Stomach smooth muscle (tissue), 2 donors: Measurements from ENCODE around the gene PFDN4.
"Not testable (repeated sequence)": the region's sequence is repeated elsewhere in the genome, so short reads cannot be mapped to it uniquely, and the experiment has no call there.

Experiments used
- H3K27ac ChIP-seq: one replicate; pipeline ENCODE4 v1.7.0; 2013; ENCODE audit warnings: mild to moderate bottlenecking, low read length, inconsistent platforms
- H3K27me3 ChIP-seq, 2 donors: one replicate each; pipeline ENCODE4 v1.7.0; 2013; ENCODE audit warnings: low read length in 2 of 2; ENCODE audit not compliant: insufficient read depth in 2 of 2, control insufficient read depth in 1 of 2
- H3K36me3 ChIP-seq, 2 donors: one replicate each; pipeline ENCODE4 v1.7.0; 2013; ENCODE audit warnings: low read length in 2 of 2; ENCODE audit not compliant: control insufficient read depth in 2 of 2, insufficient read depth in 2 of 2
- H3K4me1 ChIP-seq: one replicate; pipeline ENCODE4 v1.7.0; 2013; ENCODE audit warnings: low read length; ENCODE audit not compliant: control insufficient read depth, insufficient read depth
- H3K4me3 ChIP-seq, 2 donors: one replicate each; pipeline ENCODE4 v1.7.0; 2013; ENCODE audit warnings: low read length in 2 of 2
- H3K9ac ChIP-seq, 2 donors: one replicate each; pipeline ENCODE4 v1.7.0; 2013; ENCODE audit warnings: low read length in 2 of 2, mild to moderate bottlenecking in 1 of 2
- H3K9me3 ChIP-seq, 2 donors: one replicate each; pipeline ENCODE4 v1.7.0; 2013; ENCODE audit warnings: low read length in 2 of 2; ENCODE audit not compliant: control insufficient read depth in 2 of 2
- donor health status: healthy.
- donor health status: Pancreatic carcinoma.

The PFDN4 gene

DNA sequence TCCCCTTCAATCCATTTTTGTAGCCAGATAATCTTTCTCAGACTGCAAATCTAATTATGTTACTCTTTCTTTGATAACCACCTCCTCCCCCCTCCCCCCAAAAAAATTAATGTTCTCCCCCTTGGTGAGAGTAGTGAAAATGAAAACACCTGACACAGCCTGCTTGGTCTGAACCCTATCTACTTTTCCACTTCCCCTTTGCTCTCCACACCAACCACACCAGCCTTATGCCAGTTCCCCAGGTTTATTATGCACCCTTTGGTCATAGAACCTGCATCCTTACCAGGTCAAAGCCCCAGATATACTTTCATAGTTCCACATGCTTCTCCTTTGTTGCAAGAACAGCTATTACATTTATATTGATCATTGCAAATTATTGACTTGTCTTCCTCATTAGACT lies 19.4 kb downstream of the PFDN4 start:
- Histone ChIP-seq H3K9ac (no peak overlapping the region), H3K4me1 (no peaks in the 10 kb centered on the region), H3K4me3 (no peak overlapping the region), H3K9me3 (peaks cover 0 to under 1% of the 10 kb centered on the region in 2 donors), H3K36me3 (no peaks in the 10 kb centered on the region), H3K27me3 (no peaks in the 10 kb centered on the region), H3K27ac (no peak overlapping the region)

GRCh38 chr20:54227751-54228150 lies 19.9 kb downstream of the PFDN4 start:
- no peaks in the 10 kb centered on the region for H3K4me1 ChIP-seq
- no peak overlapping the region for H3K9ac ChIP-seq
- H3K27me3 ChIP-seq: no peaks in the 10 kb centered on the region
- H3K36me3 ChIP-seq: no peaks in the 10 kb centered on the region
- peaks cover 0 to 2% of the 10 kb centered on the region in 2 donors for H3K9me3 ChIP-seq
- H3K27ac ChIP-seq: no peak overlapping the region
- H3K4me3 ChIP-seq: no peak overlapping the region

DNA sequence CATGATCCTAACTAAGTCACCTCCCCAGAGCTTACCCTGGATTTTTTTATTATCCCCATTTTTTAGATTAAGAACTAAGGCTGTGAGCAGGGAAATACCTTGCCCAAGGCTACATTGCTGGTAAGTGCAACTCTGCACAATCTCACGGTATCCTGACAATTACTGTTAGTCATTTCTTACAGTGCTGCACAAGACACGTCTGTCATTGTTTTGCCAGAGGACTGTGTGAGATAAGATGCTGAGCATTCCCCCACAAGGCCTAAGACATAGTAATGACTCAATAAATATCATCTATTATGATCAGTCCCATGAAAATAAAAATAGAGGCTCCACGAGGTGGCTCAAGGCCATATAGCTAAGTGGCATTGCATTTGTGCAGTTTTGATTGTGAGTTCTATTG lies 21.0 kb downstream of the PFDN4 start:
- no peak overlapping the region for H3K9ac ChIP-seq
- no peak overlapping the region for H3K4me3 ChIP-seq
- no peak overlapping the region for H3K27ac ChIP-seq
- H3K27me3 ChIP-seq: no peaks in the 10 kb centered on the region
- no peaks in the 10 kb centered on the region for H3K4me1 ChIP-seq
- peaks cover 0 to 2% of the 10 kb centered on the region in 2 donors for H3K9me3 ChIP-seq
- no peaks in the 10 kb centered on the region for H3K36me3 ChIP-seq

DNA sequence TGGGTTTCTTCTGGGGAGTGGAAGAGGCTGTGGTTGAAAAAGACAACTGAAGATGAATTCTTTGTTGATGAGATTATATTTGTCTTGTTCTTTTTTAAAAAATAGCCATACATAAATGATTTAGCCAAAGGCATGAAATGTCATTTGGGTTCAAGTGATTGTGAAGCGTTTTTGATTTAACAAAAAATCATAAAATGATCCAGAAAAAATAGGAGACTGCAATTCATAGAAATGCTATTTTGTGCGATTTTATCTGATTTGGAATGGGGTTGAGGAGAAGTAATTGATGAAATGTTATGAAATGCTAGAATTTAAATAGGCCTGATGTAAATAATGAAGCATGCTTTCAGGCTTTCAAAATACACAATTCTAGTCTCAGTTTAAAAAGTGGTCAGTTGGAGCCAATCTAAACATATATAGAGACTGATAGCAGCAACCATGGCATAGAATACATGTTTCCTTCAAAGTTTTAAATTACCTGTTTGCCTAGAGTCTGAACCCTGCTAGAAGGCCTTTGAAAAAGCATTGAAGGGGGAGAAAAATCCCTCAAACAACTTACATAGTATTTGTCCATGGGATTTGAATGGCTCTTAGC lies 21.8 kb downstream of the PFDN4 start:
- no peak overlapping the region for H3K27ac ChIP-seq
- no peaks in the 10 kb centered on the region for H3K36me3 ChIP-seq
- no peaks in the 10 kb centered on the region for H3K4me1 ChIP-seq
- no peaks in the 10 kb centered on the region for H3K27me3 ChIP-seq
- no peak overlapping the region for H3K4me3 ChIP-seq
- peaks cover 0 to 2% of the 10 kb centered on the region in 2 donors for H3K9me3 ChIP-seq
- no peak overlapping the region for H3K9ac ChIP-seq

- Histone ChIP-seq H3K9ac (no peak overlapping the region), H3K4me1 (no peaks in the 10 kb centered on the region), H3K27me3 (no peaks in the 10 kb centered on the region), H3K27ac (no peak overlapping the region), H3K4me3 (no peak overlapping the region), H3K9me3 (peaks cover 0 to 2% of the 10 kb centered on the region in 2 donors), H3K36me3 (no peaks in the 10 kb centered on the region)
Observed at GRCh38 chr20:54231036-54231435, 23.1 kb downstream of the PFDN4 start.

- peaks cover 0 to 2% of the 10 kb centered on the region in 2 donors for H3K9me3 ChIP-seq
- no peaks in the 10 kb centered on the region for H3K36me3 ChIP-seq
- H3K27ac ChIP-seq: no peak overlapping the region
- H3K4me3 ChIP-seq: no peak overlapping the region
- H3K9ac ChIP-seq: no peak overlapping the region
- H3K27me3 ChIP-seq: no peaks in the 10 kb centered on the region
- H3K4me1 ChIP-seq: no peaks in the 10 kb centered on the region
Observed at GRCh38 chr20:54234991-54235390, 27.1 kb downstream of the PFDN4 start.

- Histone ChIP-seq H3K27ac (no peak overlapping the region), H3K9me3 (peaks cover 0 to under 1% of the 10 kb centered on the region in 2 donors), H3K4me3 (no peak overlapping the region), H3K9ac (no peak overlapping the region), H3K4me1 (no peaks in the 10 kb centered on the region), H3K36me3 (no peaks in the 10 kb centered on the region), H3K27me3 (no peaks in the 10 kb centered on the region)
Observed at GRCh38 chr20:54237116-54237943, 29.4 kb downstream of the PFDN4 start.

DNA sequence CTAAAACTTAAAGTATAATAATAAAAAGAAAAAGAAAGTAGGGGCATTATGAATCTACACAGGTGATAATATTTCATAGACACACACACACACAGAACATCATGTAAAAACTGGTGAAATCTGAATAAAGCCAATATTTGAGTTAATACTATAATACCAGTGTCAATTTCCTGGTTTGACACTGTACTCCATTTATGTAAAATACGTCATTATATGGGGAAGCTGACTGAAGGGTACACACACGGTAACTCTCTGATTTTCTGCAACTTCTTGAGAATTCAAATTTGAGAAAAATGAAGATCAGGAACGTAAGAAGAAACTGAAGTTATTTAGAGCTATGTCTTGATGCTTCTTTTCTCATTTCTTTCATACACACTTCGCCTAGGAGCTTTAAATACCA lies 36.2 kb downstream of the PFDN4 start:
- Histone ChIP-seq H3K9me3 (no peaks in the 10 kb centered on the region), H3K36me3 (no peaks in the 10 kb centered on the region), H3K9ac (no peak overlapping the region), H3K4me3 (no peak overlapping the region), H3K27me3 (no peaks in the 10 kb centered on the region), H3K4me1 (no peaks in the 10 kb centered on the region), H3K27ac (no peak overlapping the region)

- H3K27me3 ChIP-seq, H3K9me3 ChIP-seq, H3K4me1 ChIP-seq, H3K27ac ChIP-seq, H3K36me3 ChIP-seq, H3K4me3 ChIP-seq, H3K9ac ChIP-seq: not testable (repeated sequence)
Observed at GRCh38 chr20:54248705-54249104, 40.8 kb downstream of the PFDN4 start.

GRCh38 chr20:54250691-54251090 lies 42.8 kb downstream of the PFDN4 start:
- Histone ChIP-seq H3K9ac (no peak overlapping the region), H3K27ac (no peak overlapping the region), H3K4me3 (no peak overlapping the region), H3K4me1 (no peaks in the 10 kb centered on the region), H3K27me3 (no peaks in the 10 kb centered on the region), H3K36me3 (no peaks in the 10 kb centered on the region), H3K9me3 (no peaks in the 10 kb centered on the region)

DNA sequence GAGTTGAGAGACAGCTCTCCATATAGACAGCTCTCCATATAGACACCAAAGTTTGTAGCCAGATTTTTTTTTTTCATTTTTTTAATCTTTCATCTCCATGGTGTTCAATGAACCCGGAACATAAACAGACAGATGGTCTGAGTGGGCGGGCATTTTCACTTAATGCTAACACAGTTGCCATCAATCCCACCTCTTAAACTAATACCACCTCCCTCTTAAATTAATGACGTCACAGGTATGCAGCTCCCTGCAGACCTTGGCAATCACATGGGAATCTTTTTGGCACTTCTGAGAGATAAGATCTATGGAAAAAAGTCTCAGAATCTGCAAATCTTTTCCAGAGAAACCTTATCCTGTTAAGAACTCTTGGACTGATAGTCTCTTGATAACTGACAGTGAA lies 43.2 kb downstream of the PFDN4 start:
- Histone ChIP-seq H3K27me3 (no peaks in the 10 kb centered on the region), H3K4me1 (no peaks in the 10 kb centered on the region), H3K9me3 (no peaks in the 10 kb centered on the region), H3K27ac (no peak overlapping the region), H3K36me3 (no peaks in the 10 kb centered on the region), H3K4me3 (no peak overlapping the region), H3K9ac (no peak overlapping the region)
